ENCODE data around the gene VAMP4. TPM values are rescaled to one million over a fixed set of nuclear protein-coding genes. Genes with fewer than 3 reads are reported as not detected.

The VAMP4 gene
- total RNA-seq, 1 experiment from 2014 or later: 6.3 TPM

DNA sequence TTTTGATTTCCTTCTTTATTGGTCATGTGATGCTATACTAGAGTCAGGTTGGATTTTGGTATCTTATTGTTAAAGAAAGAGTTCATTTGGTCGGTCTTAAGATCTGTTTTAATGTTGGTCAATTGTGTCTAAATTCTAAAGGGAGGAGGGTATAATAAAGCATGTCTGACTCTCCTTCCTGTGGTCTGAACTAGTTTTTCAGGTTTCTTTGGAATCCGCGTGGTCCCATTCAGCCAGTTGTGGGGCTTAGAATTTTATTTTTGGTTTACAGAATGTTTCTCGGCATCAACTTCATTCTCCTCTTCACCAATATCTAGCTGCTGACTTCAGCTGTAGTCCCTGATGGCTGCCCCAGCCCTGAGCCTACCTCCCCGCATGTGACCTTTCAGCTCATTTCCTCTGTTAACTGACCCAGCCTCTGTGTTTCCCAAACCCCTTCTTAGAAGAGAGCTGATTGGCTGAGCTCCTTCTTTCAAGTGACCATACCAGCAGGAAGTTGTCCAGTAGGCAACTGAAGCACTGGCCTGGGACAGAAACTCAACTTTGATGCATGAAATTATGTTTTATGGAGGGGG lies 80.7 kb downstream of the VAMP4 start:
- POLR2A ChIA-PET: no interaction called here
- Histone ChIP-seq H3K9me2 (ENCODE audit: insufficient read depth) (no peaks in the 10 kb centered on the region), H3K4me2 (ENCODE audit: low read length) (0 out of 2 replicates have a peak overlapping the region, but pooled peaks have one; percentile 4), H3K9ac (ENCODE audit: low read length) (no peak overlapping the region), H3K27ac (ENCODE audit: low read depth, low read length) (no peak overlapping the region), H3K79me2 (ENCODE audit: insufficient read depth, low read length) (no peaks in the 10 kb centered on the region), H3K9me3 (ENCODE audit: control insufficient read depth in 1 of 2, insufficient read depth in 1 of 2, low read depth in 1 of 2, low read length in 2 of 2) (no peaks in the 10 kb centered on the region), H2AFZ (ENCODE audit: low read depth, low read length, poor library complexity, severe bottlenecking) (no peak overlapping the region), H3K4me1 (ENCODE audit: control insufficient read depth in 1 of 2, insufficient read depth in 2 of 2, low read length in 2 of 2) (peaks cover 0 to 12% of the 10 kb centered on the region in 2 experiments; a peak in 3 of 4 replicates), H3K36me3 (ENCODE audit: control insufficient read depth in 1 of 2, insufficient read depth in 2 of 2, low read length in 2 of 2) (no peaks in the 10 kb centered on the region), H3K27me3 (ENCODE audit: insufficient read depth, low read length) (no peaks in the 10 kb centered on the region), H3K4me3 (replicated peaks in 1 of 2; ENCODE audit: low read depth in 1 of 2, low read length in 2 of 2) (no peak overlapping the region), H4K20me1 (ENCODE audit: insufficient read depth) (no peaks in the 10 kb centered on the region)
- intact Hi-C loops (cut with micrococcal nuclease): no loop called here
- RAD21 ChIA-PET (ENCODE audit: low non-redundant PET in 1 of 2, low total read pairs in 2 of 2, uncharacterized antibody in 2 of 2, unreplicated experiment in 2 of 2): no interaction called here
- no peak for DNase-seq (ENCODE audit: low read depth, low spot score)
- CTCF ChIA-PET: no interaction called here
- no peak for ATAC-seq
- BruUV-seq (replicated peaks): no TSS peak
- no peak for TF ChIP-seq EGR1 (IDR thresholded peaks at IDR 0.05; ENCODE audit: low read depth)
- TF ChIP-seq, protein P1, sequence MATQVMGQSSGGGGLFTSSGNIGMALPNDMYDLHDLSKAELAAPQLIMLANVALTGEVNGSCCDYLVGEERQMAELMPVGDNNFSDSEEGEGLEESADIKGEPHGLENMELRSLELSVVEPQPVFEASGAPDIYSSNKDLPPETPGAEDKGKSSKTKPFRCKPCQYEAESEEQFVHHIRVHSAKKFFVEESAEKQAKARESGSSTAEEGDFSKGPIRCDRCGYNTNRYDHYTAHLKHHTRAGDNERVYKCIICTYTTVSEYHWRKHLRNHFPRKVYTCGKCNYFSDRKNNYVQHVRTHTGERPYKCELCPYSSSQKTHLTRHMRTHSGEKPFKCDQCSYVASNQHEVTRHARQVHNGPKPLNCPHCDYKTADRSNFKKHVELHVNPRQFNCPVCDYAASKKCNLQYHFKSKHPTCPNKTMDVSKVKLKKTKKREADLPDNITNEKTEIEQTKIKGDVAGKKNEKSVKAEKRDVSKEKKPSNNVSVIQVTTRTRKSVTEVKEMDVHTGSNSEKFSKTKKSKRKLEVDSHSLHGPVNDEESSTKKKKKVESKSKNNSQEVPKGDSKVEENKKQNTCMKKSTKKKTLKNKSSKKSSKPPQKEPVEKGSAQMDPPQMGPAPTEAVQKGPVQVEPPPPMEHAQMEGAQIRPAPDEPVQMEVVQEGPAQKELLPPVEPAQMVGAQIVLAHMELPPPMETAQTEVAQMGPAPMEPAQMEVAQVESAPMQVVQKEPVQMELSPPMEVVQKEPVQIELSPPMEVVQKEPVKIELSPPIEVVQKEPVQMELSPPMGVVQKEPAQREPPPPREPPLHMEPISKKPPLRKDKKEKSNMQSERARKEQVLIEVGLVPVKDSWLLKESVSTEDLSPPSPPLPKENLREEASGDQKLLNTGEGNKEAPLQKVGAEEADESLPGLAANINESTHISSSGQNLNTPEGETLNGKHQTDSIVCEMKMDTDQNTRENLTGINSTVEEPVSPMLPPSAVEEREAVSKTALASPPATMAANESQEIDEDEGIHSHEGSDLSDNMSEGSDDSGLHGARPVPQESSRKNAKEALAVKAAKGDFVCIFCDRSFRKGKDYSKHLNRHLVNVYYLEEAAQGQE (IDR thresholded peaks at IDR 0.05; ENCODE audit: low read depth): no peak
- TF ChIP-seq POLR2AphosphoS5 (IDR thresholded peaks at IDR 0.05; ENCODE audit: low read depth, low read length): no peak
- TF ChIP-seq ZFX (IDR thresholded peaks at IDR 0.05): no peak
- TF ChIP-seq, protein P2, sequence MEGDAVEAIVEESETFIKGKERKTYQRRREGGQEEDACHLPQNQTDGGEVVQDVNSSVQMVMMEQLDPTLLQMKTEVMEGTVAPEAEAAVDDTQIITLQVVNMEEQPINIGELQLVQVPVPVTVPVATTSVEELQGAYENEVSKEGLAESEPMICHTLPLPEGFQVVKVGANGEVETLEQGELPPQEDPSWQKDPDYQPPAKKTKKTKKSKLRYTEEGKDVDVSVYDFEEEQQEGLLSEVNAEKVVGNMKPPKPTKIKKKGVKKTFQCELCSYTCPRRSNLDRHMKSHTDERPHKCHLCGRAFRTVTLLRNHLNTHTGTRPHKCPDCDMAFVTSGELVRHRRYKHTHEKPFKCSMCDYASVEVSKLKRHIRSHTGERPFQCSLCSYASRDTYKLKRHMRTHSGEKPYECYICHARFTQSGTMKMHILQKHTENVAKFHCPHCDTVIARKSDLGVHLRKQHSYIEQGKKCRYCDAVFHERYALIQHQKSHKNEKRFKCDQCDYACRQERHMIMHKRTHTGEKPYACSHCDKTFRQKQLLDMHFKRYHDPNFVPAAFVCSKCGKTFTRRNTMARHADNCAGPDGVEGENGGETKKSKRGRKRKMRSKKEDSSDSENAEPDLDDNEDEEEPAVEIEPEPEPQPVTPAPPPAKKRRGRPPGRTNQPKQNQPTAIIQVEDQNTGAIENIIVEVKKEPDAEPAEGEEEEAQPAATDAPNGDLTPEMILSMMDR (IDR thresholded peaks at IDR 0.05 in 2 of 3, conservative IDR thresholded peaks at IDR 0.05 in 1 of 3; ENCODE audit: borderline replicate concordance in 1 of 3, insufficient read depth in 1 of 3, low read depth in 2 of 3, low read length in 2 of 3): no peak
- TF ChIP-seq ZNF274 (IDR thresholded peaks at IDR 0.05; ENCODE audit: low read depth, low read length): no peak
- TF ChIP-seq FOSL1 (IDR thresholded peaks at IDR 0.05; ENCODE audit: low read depth): no peak
- no peak for TF ChIP-seq POLR2A (IDR thresholded peaks at IDR 0.05; ENCODE audit: borderline replicate concordance, extremely low read depth, insufficient read depth, insufficient read length)
- TF ChIP-seq, protein P3, sequence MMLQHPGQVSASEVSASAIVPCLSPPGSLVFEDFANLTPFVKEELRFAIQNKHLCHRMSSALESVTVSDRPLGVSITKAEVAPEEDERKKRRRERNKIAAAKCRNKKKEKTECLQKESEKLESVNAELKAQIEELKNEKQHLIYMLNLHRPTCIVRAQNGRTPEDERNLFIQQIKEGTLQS (IDR thresholded peaks at IDR 0.05): no peak
- no peak for TF ChIP-seq TCF7L2 (IDR thresholded peaks at IDR 0.05; ENCODE audit: borderline replicate concordance, extremely low read depth, insufficient read depth, insufficient read length)
- no peak for TF ChIP-seq SP1 (IDR thresholded peaks at IDR 0.05; ENCODE audit: low read depth)
- no peak for TF ChIP-seq CEBPB (IDR thresholded peaks at IDR 0.05; ENCODE audit: low read depth)
- TF ChIP-seq, protein P4, sequence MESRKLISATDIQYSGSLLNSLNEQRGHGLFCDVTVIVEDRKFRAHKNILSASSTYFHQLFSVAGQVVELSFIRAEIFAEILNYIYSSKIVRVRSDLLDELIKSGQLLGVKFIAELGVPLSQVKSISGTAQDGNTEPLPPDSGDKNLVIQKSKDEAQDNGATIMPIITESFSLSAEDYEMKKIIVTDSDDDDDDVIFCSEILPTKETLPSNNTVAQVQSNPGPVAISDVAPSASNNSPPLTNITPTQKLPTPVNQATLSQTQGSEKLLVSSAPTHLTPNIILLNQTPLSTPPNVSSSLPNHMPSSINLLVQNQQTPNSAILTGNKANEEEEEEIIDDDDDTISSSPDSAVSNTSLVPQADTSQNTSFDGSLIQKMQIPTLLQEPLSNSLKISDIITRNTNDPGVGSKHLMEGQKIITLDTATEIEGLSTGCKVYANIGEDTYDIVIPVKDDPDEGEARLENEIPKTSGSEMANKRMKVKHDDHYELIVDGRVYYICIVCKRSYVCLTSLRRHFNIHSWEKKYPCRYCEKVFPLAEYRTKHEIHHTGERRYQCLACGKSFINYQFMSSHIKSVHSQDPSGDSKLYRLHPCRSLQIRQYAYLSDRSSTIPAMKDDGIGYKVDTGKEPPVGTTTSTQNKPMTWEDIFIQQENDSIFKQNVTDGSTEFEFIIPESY (IDR thresholded peaks at IDR 0.05; ENCODE audit: extremely low read depth, insufficient replicate concordance, low read length): no peak
- no peak for TF ChIP-seq ELF1 (IDR thresholded peaks at IDR 0.05; ENCODE audit: borderline replicate concordance, low read depth)
- no peak for TF ChIP-seq YY1 (IDR thresholded peaks at IDR 0.05; ENCODE audit: extremely low read depth, insufficient replicate concordance, low read depth, low read length)
- no peak for TF ChIP-seq CBX3 (IDR thresholded peaks at IDR 0.05; ENCODE audit: low read depth)

Measured in HCT116 (cell line).